Hypothalamus (tissue), 51 donors: ENCODE data around the gene KLHL15.
"Not testable (repeated sequence)": the region's sequence is repeated elsewhere in the genome, so short reads cannot be mapped to it uniquely, and the experiment has no call there.

Experiments used
- DNase-seq, 51 donors: peaks; one replicate each; lab custom pipeline; 2025; lab: John Stamatoyannopoulos, UW

KLHL15 gene

GRCh38 chrX:24027086-24027485 is at the start of gene KLHL15:
TSS of gene KLHL15 (minus strand) at chrX:24027186. CDS start at chrX:24006693, 20,493 bp downstream.
- DNase-seq, result no peak

GRCh38 chrX:24069877-24070276 is 42.9 kb upstream of the KLHL15 start:
- DNase-seq, result no peak

DNA sequence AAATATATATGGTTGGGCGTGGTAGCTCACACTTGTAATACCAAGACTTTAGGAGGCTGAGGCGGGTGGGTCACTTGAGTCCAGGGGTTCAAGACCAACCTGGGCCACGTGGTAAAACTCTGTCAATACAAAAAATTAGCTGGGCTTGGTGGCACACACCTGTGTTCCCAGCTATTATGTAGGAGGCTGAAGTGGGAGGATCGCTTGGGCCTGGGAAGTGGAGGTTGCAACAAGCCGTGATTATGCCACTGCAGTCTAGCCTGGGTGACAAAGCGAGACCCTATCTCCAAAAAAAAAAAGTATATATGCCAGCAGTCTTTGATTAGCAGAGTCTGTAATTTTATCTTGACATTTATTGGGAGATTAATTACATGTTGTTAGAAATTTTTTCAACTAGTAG is 36.5 kb upstream of the KLHL15 start:
- DNase-seq, result no peak

- DNase-seq, result no peak
These were observed 28.0 kb upstream of the KLHL15 start for GRCh38 chrX:24055043-24055356.

- DNase-seq, result peak; percentile 42 to 95 (median 81)
These were observed 27.4 kb upstream of the KLHL15 start, which contains the start of gene EIF2S3 for GRCh38 chrX:24054182-24055042. TSS of gene EIF2S3 (plus strand) at chrX:24054956. CDS start at chrX:24054969, 13 bp downstream.

DNA sequence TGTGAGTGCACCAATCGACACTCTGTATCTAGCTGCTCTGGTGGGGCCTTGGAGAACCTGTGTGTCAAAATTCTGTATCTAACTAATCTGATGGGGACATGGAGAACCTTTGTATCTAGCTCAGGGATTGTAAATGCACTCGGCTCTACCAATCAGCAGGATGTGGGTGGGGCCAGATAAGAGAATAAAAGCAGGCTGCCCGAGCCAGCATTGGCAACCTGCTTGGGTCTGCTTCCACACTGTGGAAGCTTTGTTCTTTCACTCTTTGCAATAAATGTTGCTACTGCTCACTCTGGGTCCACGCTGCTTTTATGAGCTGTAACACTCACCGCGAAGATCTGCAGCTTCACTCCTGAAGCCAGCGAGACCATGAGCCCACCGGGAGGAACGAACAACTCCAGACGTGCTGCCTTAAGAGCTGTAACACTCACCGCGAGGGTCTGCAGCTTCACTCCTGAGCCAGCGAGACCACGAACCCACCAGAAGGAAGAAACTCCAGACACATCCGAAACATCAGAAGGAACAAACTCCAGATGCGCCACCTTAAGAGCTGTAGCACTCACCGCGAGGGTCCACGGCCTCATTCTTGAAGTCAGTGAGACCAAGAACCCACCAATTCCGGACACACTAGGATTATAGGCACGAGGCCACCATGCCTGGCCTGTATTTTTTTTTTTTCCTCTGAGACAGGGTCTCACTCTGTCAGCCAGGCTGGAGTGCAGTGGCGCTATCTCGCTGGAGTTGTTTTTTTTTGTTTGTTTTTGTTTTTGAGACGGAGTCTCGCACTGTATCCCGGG is 23.7 kb upstream of the KLHL15 start:
- peak in 2 of 51 donors; percentile 0 to 4 for DNase-seq

DNA sequence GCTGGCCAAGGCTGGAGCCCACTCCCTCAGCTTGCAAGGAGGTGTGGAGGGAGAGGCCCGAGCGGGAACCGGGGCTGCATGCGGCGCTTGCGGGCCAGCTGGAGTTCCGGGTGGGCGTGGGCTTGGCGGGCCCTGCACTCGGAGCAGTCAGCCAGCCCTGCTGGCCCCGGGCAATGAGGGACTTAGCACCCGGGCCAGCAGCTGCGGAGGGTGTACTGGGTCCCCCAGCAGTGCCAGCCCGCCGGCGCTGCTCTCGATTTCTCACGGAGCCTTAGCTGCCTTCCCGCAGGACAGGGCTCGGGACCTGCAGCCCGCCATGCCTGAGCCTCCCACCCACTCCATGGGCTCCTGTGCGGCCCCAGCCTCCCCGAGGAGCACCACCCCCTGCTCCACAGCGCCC is 22.7 kb upstream of the KLHL15 start:
- DNase-seq, result not testable (repeated sequence)

DNA sequence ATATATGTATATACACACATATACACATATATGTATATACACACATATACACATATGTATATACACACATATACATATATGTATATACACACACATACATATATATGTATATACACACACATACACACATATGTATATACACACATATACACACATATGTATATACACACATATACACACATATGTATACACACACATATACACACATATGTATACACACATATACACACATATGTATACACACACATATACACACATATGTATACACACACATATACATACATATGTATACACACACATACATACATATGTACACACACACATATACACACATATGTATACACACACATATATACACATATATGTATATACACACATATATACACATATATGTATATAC is 19.1 kb upstream of the KLHL15 start:
- DNase-seq, result not testable (repeated sequence)

- no peak for DNase-seq
These were observed 10.7 kb upstream of the KLHL15 start for GRCh38 chrX:24037729-24038128.

DNA sequence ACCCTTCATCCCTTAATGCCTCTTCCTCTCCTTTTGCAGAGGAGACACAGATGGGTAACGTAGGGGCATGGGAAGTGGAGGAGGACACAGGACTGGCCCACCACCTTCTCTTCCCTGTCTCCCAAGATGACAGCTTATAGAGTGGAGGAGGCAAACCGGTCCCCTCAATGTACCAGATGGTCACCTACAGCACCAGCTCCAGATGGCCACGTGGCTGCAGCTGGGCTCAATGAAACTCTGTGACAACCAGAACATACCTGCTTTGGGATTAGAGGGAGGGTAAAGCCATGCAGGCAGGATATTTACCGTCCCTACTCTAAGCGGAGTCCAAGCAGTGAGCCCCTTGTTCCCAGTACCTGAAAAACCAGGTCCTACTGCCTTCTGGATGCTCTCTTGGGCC is 7.5 kb upstream of the KLHL15 start:
- no peak for DNase-seq

DNA sequence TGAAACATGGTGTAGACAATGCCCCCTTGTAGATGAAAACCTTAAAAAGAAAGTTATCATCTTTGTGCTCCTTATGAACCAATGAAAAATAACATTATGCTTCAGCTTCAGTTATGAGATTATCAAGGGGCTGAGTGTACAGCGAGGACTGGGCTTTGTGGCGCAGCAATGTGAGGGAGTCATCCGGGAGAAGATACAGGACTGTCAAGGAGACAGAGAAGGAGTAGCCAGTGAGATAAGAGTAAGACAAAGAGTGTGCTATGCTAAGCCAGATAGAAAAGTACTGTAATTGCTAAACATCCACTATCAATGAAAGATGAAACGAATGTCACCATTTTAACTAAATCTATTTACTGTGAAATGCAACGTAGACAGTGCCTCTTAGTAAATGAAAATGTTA is 3.6 kb upstream of the KLHL15 start:
- no peak for DNase-seq

GRCh38 chrX:24027985-24028384 is 999 bp upstream of the KLHL15 start:
- DNase-seq, result no peak

DNA sequence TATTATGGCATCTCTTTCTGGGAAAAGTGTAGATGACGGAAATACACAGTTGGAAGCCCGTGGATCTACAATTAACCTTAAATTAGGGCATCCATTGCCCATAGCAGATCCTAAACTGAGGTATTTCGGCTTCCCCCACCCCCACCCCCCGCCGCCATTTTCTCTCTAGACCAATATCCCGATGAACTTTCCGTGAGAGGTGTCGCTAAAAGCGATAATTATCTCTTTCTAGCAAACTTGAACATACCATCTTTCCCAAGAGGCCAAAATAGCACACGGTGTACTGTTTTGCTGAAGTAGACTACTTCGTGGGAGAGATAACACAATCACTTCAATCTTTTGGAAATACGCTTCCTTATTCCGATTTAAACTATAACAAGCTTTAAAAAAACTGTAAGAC is 554 bp downstream of the KLHL15 start:
- peak in 2 of 51 donors; percentile 1 to 27 for DNase-seq

DNA sequence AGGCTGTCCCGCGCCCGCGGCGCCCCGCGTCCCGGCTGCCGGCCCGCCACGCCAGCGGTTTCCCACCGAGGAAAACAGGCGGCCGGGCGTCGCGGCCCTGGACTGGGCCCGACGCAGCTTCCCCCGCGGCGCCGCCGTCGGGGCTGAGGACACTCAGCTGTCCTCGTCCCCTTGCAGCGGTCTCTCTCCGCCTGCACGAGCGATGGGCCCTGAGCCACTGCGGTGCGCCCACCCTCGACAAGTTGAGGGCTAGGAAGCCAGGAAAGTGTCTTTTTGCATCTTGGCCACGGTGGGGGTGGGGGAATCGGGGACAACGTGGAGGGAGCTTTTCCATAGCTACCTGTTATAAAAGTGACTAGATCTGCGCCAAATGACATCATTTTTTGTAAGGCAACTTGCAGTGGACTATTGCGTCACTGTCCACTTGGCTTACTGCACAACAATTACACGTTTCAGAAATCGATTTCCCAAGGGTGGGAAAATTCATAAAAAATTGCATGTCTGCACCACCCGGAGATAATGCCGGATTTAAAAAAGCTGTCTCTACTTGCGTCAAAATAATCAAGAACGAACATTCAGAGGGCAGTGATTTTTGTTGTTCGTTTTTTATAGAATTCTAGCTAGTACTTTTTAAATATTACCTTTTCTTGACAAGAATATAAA is 1.1 kb downstream of the KLHL15 start:
- DNase-seq, result peak in 12 of 51 donors; percentile 9 to 58 (median 37)

- DNase-seq, result peak; percentile 27 to 91 (median 80)
These were observed 1.9 kb downstream of the KLHL15 start for GRCh38 chrX:24024819-24025740.

- peak in 1 of 51 donors; percentile 10 for DNase-seq
These were observed 2.9 kb downstream of the KLHL15 start for GRCh38 chrX:24023972-24024669.

DNA sequence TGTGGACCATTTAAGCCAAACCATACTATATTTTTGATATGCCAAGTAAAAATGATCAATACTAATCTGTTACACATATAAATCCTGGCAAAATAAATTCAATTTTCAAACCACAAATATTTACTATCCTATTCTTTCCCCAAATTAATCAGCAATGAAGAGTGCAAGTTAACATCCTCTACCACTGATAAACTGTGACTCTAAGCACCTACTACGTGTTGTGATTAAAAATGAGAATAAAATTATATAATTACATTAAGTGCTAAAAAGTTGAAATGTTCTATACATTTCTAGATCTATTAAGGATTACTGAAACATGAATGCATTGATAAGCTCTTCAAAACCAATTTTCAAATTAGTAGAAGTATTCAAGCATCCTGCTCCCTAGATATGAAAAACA is 3.4 kb downstream of the KLHL15 start:
- DNase-seq, result no peak

- no peak for DNase-seq
These were observed 6.6 kb downstream of the KLHL15 start for GRCh38 chrX:24020306-24020876.

DNA sequence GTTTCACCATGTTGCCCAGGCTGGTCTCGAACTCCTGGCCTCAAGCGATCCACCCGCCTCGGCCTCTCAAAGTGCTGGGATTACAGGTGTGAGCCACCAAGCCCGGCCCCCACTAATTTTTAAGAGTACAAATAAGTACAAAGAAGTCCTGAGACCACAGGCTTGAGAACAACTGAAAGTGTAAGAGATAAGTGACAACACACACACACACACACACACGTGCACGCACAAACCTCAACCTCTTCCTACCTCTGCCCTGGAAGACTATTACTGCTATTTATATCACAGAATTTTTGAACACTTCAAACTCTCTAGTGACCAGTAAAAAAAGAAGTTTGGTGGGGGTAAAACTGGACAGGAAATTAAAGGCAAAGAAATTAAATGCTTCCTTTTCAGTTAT is 7.5 kb downstream of the KLHL15 start:
- DNase-seq, result no peak
